H54 (cell line): ENCODE measurements around the gene CD34.
"Not testable (repeated sequence)": the region's sequence is repeated elsewhere in the genome, so short reads cannot be mapped to it uniquely, and the experiment has no call there.

Experiments
- DNase-seq: peaks from one replicate; pipeline ENCODE4 v3.0.0; 2011; ENCODE audit warnings: low spot score, mixed read lengths; ENCODE audit not compliant: insufficient read length
- FAIRE-seq: peaks from 3 replicates; lab custom pipeline; 2011; peaks lifted over from hg19 to GRCh38; lab: Jason Lieb, UNC
- POLR2A ChIP-seq: IDR thresholded peaks from 2 replicates; pipeline ENCODE4 v1.6.1; 2011; ENCODE audit warnings: low read depth, mild to moderate bottlenecking, low read length

The CD34 gene

GRCh38 chr1:207946756-207947155 is 35.8 kb upstream of the CD34 start:
- no peak for TF ChIP-seq POLR2A
- FAIRE-seq = no peak
- no peak for DNase-seq

- no peak for TF ChIP-seq POLR2A
- DNase-seq (no peak), FAIRE-seq (peak; percentile 84)
Observed at GRCh38 chr1:207944571-207944970, 33.6 kb upstream of the CD34 start.

GRCh38 chr1:207942337-207942741 is 31.4 kb upstream of the CD34 start:
- DNase-seq, FAIRE-seq: not testable (repeated sequence)

GRCh38 chr1:207941665-207942064 is 30.7 kb upstream of the CD34 start:
- no peak for TF ChIP-seq POLR2A
- DNase-seq = no peak
- no peak for FAIRE-seq

GRCh38 chr1:207938016-207938415 is 27.1 kb upstream of the CD34 start:
- TF ChIP-seq POLR2A = no peak
- FAIRE-seq = no peak
- DNase-seq = no peak

- TF ChIP-seq POLR2A = no peak
- DNase-seq (no peak), FAIRE-seq (no peak)
Observed at GRCh38 chr1:207937204-207937603, 26.3 kb upstream of the CD34 start.

GRCh38 chr1:207935166-207935583 is 24.2 kb upstream of the CD34 start:
- TF ChIP-seq POLR2A = no peak
- FAIRE-seq = peak; percentile 43
- DNase-seq = no peak

GRCh38 chr1:207933205-207933800 is 22.4 kb upstream of the CD34 start:
- no peak for FAIRE-seq
- no peak for DNase-seq
- no peak for TF ChIP-seq POLR2A

- no peak for TF ChIP-seq POLR2A
- DNase-seq = no peak
- FAIRE-seq = no peak
Observed at GRCh38 chr1:207926984-207927383, 16.1 kb upstream of the CD34 start.

GRCh38 chr1:207925969-207926368 is 15.0 kb upstream of the CD34 start:
- FAIRE-seq, DNase-seq: not testable (repeated sequence)

GRCh38 chr1:207925210-207925609 is 14.3 kb upstream of the CD34 start:
- DNase-seq (no peak), FAIRE-seq (no peak)
- no peak for TF ChIP-seq POLR2A

- FAIRE-seq (no peak), DNase-seq (no peak)
- TF ChIP-seq POLR2A = no peak
Observed at GRCh38 chr1:207923561-207923960, 12.6 kb upstream of the CD34 start.

- TF ChIP-seq POLR2A = no peak
- DNase-seq (no peak), FAIRE-seq (no peak)
Observed at GRCh38 chr1:207923121-207923520, 12.2 kb upstream of the CD34 start.

- DNase-seq = no peak
- FAIRE-seq = no peak
- no peak for TF ChIP-seq POLR2A
Observed at GRCh38 chr1:207922554-207922953, 11.6 kb upstream of the CD34 start.

GRCh38 chr1:207921321-207921720 is 10.4 kb upstream of the CD34 start:
- TF ChIP-seq POLR2A = no peak
- DNase-seq = no peak
- no peak for FAIRE-seq
